K562 (cell line): Measurements from ENCODE around the gene ADM. TPM values are rescaled to one million over a fixed set of nuclear protein-coding genes. Genes with fewer than 3 reads are reported as not detected.

ENCODE experiments used
- CHD1 ChIP-seq: fragments of 200-600 bp; sonication (generic); IDR thresholded peaks from one replicate; pipeline ENCODE4 v1.6.1; 2012; ENCODE audit warnings: mild to moderate bottlenecking, moderate library complexity, low read length, inconsistent platforms
- FOXM1 ChIP-seq, 2 experiments: fragments of 450-650 bp in 1 of 2; sonication (generic) in 1 of 2; formaldehyde crosslinking in 1 of 2; IDR thresholded peaks; 2 replicates each; pipeline versions ENCODE4 v1.6.1 to v1.9.0; 2017 to 2022; ENCODE audit warnings: low read depth in 2 of 2, mild to moderate bottlenecking in 2 of 2, missing genetic modification reagents in 1 of 2, moderate library complexity in 1 of 2
- IRF2 ChIP-seq: sonication (generic); formaldehyde crosslinking; IDR thresholded peaks from 2 replicates; pipeline ENCODE4 v1.8.1; 2022; ENCODE audit warnings: mild to moderate bottlenecking, missing genetic modification reagents
- MED1 ChIP-seq: sonication (generic); formaldehyde crosslinking; IDR thresholded peaks from 2 replicates; pipeline ENCODE4 v1.8.1; 2023; ENCODE audit warnings: missing genetic modification reagents, borderline replicate concordance
- NCOA6 ChIP-seq: fragments of 450-650 bp; IDR thresholded peaks from 2 replicates; pipeline ENCODE4 v1.6.1; 2017; ENCODE audit warnings: mild to moderate bottlenecking
- OTX1 ChIP-seq: fragments of 450-650 bp; formaldehyde crosslinking; IDR thresholded peaks from 2 replicates; pipeline ENCODE4 v1.4.0; 2022; ENCODE audit warnings: mild to moderate bottlenecking
- USF2 ChIP-seq: sonication (generic); formaldehyde crosslinking; IDR thresholded peaks from 2 replicates; pipeline ENCODE4 v1.5.0; 2020; ENCODE audit warnings: missing genetic modification reagents
- XRCC5 ChIP-seq: fragments of 200-400 bp; formaldehyde crosslinking; IDR thresholded peaks from 2 replicates; pipeline ENCODE4 v1.6.1; 2017; ENCODE audit warnings: low read depth, mild to moderate bottlenecking, low read length
- ZBTB12 ChIP-seq: fragments of 250-450 bp; sonication (Bioruptor Pico); IDR thresholded peaks from 2 replicates; pipeline ENCODE4 v1.4.0; 2020
- ZBTB7A ChIP-seq: IDR thresholded peaks from 2 replicates; pipeline ENCODE4 v1.6.1; 2011; ENCODE audit warnings: low read depth, mild to moderate bottlenecking, low read length, moderate library complexity, borderline replicate concordance; ENCODE audit not compliant: control insufficient read depth
- ZNF121 ChIP-seq: sonication (generic); formaldehyde crosslinking; conservative IDR thresholded peaks from 2 replicates; pipeline ENCODE4 v1.8.0; 2022; ENCODE audit warnings: missing genetic modification reagents
- ZNF280B ChIP-seq: fragments of 250-450 bp; sonication (Bioruptor Pico); IDR thresholded peaks from 2 replicates; pipeline ENCODE4 v1.5.1; 2021; ENCODE audit warnings: mild to moderate bottlenecking
- ZNF311 ChIP-seq: fragments of 250-450 bp; sonication (Bioruptor Pico); IDR thresholded peaks from 2 replicates; pipeline ENCODE4 v1.4.0; 2020; ENCODE audit warnings: mild to moderate bottlenecking, moderate library complexity
- polyA plus RNA-seq, 8 experiments: library from polyadenylated mRNA; depleted of rRNA in 4 of 8; stranded (reverse) in 5 of 8; unstranded in 3 of 8; fragments of >200 nt; fragmentation: Nextera tagmentation in 2 of 8; fragmentation: Illumina TruSeq in 1 of 8; extraction: Ambion mirVana in 2 of 8; extraction: Trizol in 1 of 8; gene quantifications; 2 replicates each; pipeline versions ENCODE4 v1.2.1 to v1.2.3, GENCODE V29; 2011 to 2014; ENCODE audit warnings: inconsistent platforms in 1 of 8, missing spikeins in 1 of 8
- total RNA-seq, 7 experiments: library from RNA; depleted of rRNA in 6 of 7; stranded (reverse); fragments of >200 nt in 6 of 7; fragmentation: Illumina TruSeq in 2 of 7; extraction: Trizol in 2 of 7; gene quantifications; 2 replicates each; pipeline versions ENCODE4 v1.2.1 to v1.2.3, GENCODE V29; 2011 to 2021; ENCODE audit warnings: low replicate concordance in 1 of 7
- TF ChIP-seq, protein P1 (sequence below): sonication (generic); formaldehyde crosslinking; IDR thresholded peaks from 2 replicates; pipeline ENCODE4 v1.8.0; 2022; ENCODE audit warnings: missing genetic modification reagents, mild to moderate bottlenecking, borderline replicate concordance
- TF ChIP-seq, protein P2 (sequence below), 3 experiments: fragments of 200-800 bp in 1 of 3; fragments of 250-450 bp in 1 of 3; fragments of 450-650 bp in 1 of 3; sonication (Bioruptor Pico) in 1 of 3; sonication (Bioruptor generic) in 1 of 3; formaldehyde crosslinking in 1 of 3; IDR thresholded peaks; 2 replicates each; pipeline versions ENCODE4 v1.6.1 to v1.8.0; 2016 to 2022; ENCODE audit warnings: mild to moderate bottlenecking in 2 of 3, missing genetic modification characterization in 2 of 3, missing compliant biosample characterization in 1 of 3, moderate library complexity in 1 of 3
- TF ChIP-seq, protein P3 (sequence below): fragments of 200-800 bp; sonication (Bioruptor generic); IDR thresholded peaks from 2 replicates; pipeline ENCODE4 v1.6.1; 2017; ENCODE audit warnings: missing genetic modification characterization, missing compliant biosample characterization

The ADM gene
- total and polyA plus RNA-seq, 9 of the 15 experiments (the other 6 are each of a cell fraction or from before 2014, with no cell fraction given), result 0.23 to 0.49 (median 0.32) TPM; not detected in 6

GRCh38 chr11:10293423-10294289 lies 11.2 kb upstream of the ADM start, which contains the start of gene SBF2 (continued):
- TF ChIP-seq, protein P1, sequence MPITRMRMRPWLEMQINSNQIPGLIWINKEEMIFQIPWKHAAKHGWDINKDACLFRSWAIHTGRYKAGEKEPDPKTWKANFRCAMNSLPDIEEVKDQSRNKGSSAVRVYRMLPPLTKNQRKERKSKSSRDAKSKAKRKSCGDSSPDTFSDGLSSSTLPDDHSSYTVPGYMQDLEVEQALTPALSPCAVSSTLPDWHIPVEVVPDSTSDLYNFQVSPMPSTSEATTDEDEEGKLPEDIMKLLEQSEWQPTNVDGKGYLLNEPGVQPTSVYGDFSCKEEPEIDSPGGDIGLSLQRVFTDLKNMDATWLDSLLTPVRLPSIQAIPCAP (CRISPR knock-in tag), result no peak
- TF ChIP-seq ZBTB7A (peak; percentile 78; the same call in 1 of the 2 replicates), ZBTB12 (CRISPR knock-in tag) (no peak), USF2 (CRISPR knock-in tag) (no peak), ZNF121 (CRISPR knock-in tag) (no peak), IRF2 (CRISPR knock-in tag) (no peak), NCOA6 (peak; percentile 75), ZNF311 (CRISPR knock-in tag) (no peak), FOXM1 (IDR thresholded peaks at IDR 0.05; ENCODE audit: low read depth) (no peak), FOXM1 (CRISPR knock-in tag; IDR thresholded peaks at IDR 0.05; ENCODE audit: low read depth) (no peak), MED1 (CRISPR knock-in tag) (no peak), OTX1 (CRISPR knock-in tag) (no peak), XRCC5 (no peak), CHD1 (peak; percentile 23), ZNF280B (no peak)
- TF ChIP-seq, protein P2, sequence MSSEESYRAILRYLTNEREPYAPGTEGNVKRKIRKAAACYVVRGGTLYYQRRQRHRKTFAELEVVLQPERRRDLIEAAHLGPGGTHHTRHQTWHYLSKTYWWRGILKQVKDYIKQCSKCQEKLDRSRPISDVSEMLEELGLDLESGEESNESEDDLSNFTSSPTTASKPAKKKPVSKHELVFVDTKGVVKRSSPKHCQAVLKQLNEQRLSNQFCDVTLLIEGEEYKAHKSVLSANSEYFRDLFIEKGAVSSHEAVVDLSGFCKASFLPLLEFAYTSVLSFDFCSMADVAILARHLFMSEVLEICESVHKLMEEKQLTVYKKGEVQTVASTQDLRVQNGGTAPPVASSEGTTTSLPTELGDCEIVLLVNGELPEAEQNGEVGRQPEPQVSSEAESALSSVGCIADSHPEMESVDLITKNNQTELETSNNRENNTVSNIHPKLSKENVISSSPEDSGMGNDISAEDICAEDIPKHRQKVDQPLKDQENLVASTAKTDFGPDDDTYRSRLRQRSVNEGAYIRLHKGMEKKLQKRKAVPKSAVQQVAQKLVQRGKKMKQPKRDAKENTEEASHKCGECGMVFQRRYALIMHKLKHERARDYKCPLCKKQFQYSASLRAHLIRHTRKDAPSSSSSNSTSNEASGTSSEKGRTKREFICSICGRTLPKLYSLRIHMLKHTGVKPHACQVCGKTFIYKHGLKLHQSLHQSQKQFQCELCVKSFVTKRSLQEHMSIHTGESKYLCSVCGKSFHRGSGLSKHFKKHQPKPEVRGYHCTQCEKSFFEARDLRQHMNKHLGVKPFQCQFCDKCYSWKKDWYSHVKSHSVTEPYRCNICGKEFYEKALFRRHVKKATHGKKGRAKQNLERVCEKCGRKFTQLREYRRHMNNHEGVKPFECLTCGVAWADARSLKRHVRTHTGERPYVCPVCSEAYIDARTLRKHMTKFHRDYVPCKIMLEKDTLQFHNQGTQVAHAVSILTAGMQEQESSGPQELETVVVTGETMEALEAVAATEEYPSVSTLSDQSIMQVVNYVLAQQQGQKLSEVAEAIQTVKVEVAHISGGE (CRISPR knock-in tag; IDR thresholded peaks at IDR 0.05), result peak in 1 of 3 experiments; percentile 45; a peak in 2 of 6 replicates
- TF ChIP-seq, protein P3, sequence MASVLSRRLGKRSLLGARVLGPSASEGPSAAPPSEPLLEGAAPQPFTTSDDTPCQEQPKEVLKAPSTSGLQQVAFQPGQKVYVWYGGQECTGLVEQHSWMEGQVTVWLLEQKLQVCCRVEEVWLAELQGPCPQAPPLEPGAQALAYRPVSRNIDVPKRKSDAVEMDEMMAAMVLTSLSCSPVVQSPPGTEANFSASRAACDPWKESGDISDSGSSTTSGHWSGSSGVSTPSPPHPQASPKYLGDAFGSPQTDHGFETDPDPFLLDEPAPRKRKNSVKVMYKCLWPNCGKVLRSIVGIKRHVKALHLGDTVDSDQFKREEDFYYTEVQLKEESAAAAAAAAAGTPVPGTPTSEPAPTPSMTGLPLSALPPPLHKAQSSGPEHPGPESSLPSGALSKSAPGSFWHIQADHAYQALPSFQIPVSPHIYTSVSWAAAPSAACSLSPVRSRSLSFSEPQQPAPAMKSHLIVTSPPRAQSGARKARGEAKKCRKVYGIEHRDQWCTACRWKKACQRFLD, result 0 out of 2 replicates have a peak, but pooled peaks have one; percentile 47
